IMR-90 (cell line): ENCODE results near the gene NQO2. TPM values are rescaled to one million over a fixed set of nuclear protein-coding genes. Genes with fewer than 3 reads are reported as not detected.
A peak's percentile ranks its signal among the peaks of the same experiment; 100 is the strongest.

Experiments used
- ATAC-seq: fragments of 200-7000 bp; cut with Tn5 transposase; 2 replicates; pipeline ENCODE4 v1.9.1; 2020; ENCODE audit warnings: low read depth, mild to moderate bottlenecking, moderate library complexity
- BruUV-seq: library from RNA; stranded (reverse); fragments of 400-500 nt; replicated peaks from 2 replicates; lab custom pipeline; 2021; lab: Mats Ljungman, UMichigan
- CTCF ChIA-PET: fragments of 300-600 bp; formaldehyde crosslinking; extraction: SDS; loops from one replicate; lab custom pipeline; 2021; ENCODE audit warnings: antibody characterized with exemption; lab: Yijun Ruan, JAX
- POLR2A ChIA-PET: fragments of 300-600 bp; sonication (Branson Sonifier 250); formaldehyde crosslinking; loops from one replicate; lab custom pipeline; 2022; ENCODE audit warnings: antibody characterized with exemption; ENCODE audit not compliant: unreplicated experiment; lab: Charles Lee
- DNase-seq: peaks from one replicate; pipeline ENCODE4 v3.0.0; 2013
- H2AFZ ChIP-seq: replicated peaks from 2 replicates; pipeline ENCODE3; 2013; ENCODE audit warnings: low read length, mild to moderate bottlenecking; ENCODE audit not compliant: poor library complexity
- H2AK5ac ChIP-seq: 2 replicates; pipeline ENCODE4 v1.6.1; 2013; ENCODE audit warnings: low read depth, low read length, inconsistent platforms
- H2AK9ac ChIP-seq: replicated peaks from 2 replicates; pipeline ENCODE3; 2013; ENCODE audit warnings: mild to moderate bottlenecking, low read depth, low read length, moderate library complexity; ENCODE audit not compliant: poor library complexity
- H2BK120ac ChIP-seq: 2 replicates; pipeline ENCODE4 v1.6.1; 2013; ENCODE audit warnings: low read depth, low read length, inconsistent platforms
- H2BK15ac ChIP-seq: 3 replicates; pipeline ENCODE4 v1.6.1; 2013; ENCODE audit warnings: low read depth, low read length, inconsistent platforms
- H2BK20ac ChIP-seq: 2 replicates; pipeline ENCODE4 v1.6.1; 2013; ENCODE audit warnings: low read depth, mild to moderate bottlenecking, inconsistent platforms, low read length, moderate library complexity
- H2BK5ac ChIP-seq: 2 replicates; pipeline ENCODE4 v1.6.1; 2013; ENCODE audit warnings: mild to moderate bottlenecking, low read depth, low read length, inconsistent platforms; ENCODE audit not compliant: poor library complexity, severe bottlenecking
- H3K14ac ChIP-seq: replicated peaks from 2 replicates; pipeline ENCODE4 v1.6.1; 2013; ENCODE audit warnings: low read depth, low read length, inconsistent platforms
- H3K18ac ChIP-seq: 2 replicates; pipeline ENCODE4 v1.6.1; 2013; ENCODE audit warnings: low read depth, low read length, control low read depth
- H3K23ac ChIP-seq: 2 replicates; pipeline ENCODE4 v1.6.1; 2013; ENCODE audit warnings: low read depth, low read length, inconsistent platforms
- H3K27ac ChIP-seq: 2 replicates; pipeline ENCODE4 v1.5.1; 2013; ENCODE audit warnings: mild to moderate bottlenecking, control low read depth, low read length; ENCODE audit not compliant: insufficient read depth
- H3K27me3 ChIP-seq: 2 replicates; pipeline ENCODE4 v1.6.1; 2013; ENCODE audit warnings: low read length; ENCODE audit not compliant: control insufficient read depth, insufficient read depth
- H3K36me3 ChIP-seq: 2 replicates; pipeline ENCODE4 v1.6.1; 2013; ENCODE audit warnings: low read length, mixed read lengths; ENCODE audit not compliant: control insufficient read depth, insufficient read depth
- H3K4ac ChIP-seq: 2 replicates; pipeline ENCODE4 v1.6.1; 2013; ENCODE audit warnings: low read depth, low read length, inconsistent platforms
- H3K4me1 ChIP-seq: 2 replicates; pipeline ENCODE4 v1.6.1; 2013; ENCODE audit warnings: low read length, mixed read lengths; ENCODE audit not compliant: control insufficient read depth, insufficient read depth
- H3K4me2 ChIP-seq: 2 replicates; pipeline ENCODE4 v1.6.1; 2013; ENCODE audit warnings: low read depth, mild to moderate bottlenecking, control low read depth, low read length, moderate library complexity
- H3K4me3 ChIP-seq: 2 replicates; pipeline ENCODE4 v1.5.1; 2013; ENCODE audit warnings: low read depth, mild to moderate bottlenecking, control low read depth, low read length, moderate library complexity; ENCODE audit not compliant: insufficient read depth
- H3K56ac ChIP-seq: 2 replicates; pipeline ENCODE4 v1.6.1; 2013; ENCODE audit warnings: low read length, inconsistent platforms; ENCODE audit not compliant: insufficient read depth; ENCODE audit errors: extremely low read depth
- H3K79me1 ChIP-seq, 2 experiments: 2 replicates each; pipeline ENCODE4 v1.6.1; 2013; ENCODE audit warnings: low read length in 2 of 2, inconsistent platforms in 1 of 2, low read depth in 1 of 2
- H3K9ac ChIP-seq: 2 replicates; pipeline ENCODE4 v1.6.1; 2013; ENCODE audit warnings: low read depth, low read length, control low read depth
- H3K9me1 ChIP-seq: 2 replicates; pipeline ENCODE4 v1.6.1; 2013; ENCODE audit warnings: low read length, inconsistent platforms; ENCODE audit not compliant: insufficient read depth
- H3K9me3 ChIP-seq: 2 replicates; pipeline ENCODE4 v1.6.1; 2013; ENCODE audit warnings: low read length; ENCODE audit not compliant: control insufficient read depth, insufficient read depth
- H4K20me1 ChIP-seq: 2 replicates; pipeline ENCODE4 v1.6.1; 2013; ENCODE audit warnings: low read length, inconsistent platforms; ENCODE audit not compliant: insufficient read depth
- H4K5ac ChIP-seq: 2 replicates; pipeline ENCODE4 v1.6.1; 2013; ENCODE audit warnings: mild to moderate bottlenecking, low read depth, low read length, control low read depth
- H4K8ac ChIP-seq, 2 experiments: 2 replicates each; pipeline ENCODE4 v1.6.1; 2013; ENCODE audit warnings: low read depth in 2 of 2, low read length in 2 of 2, control low read depth in 1 of 2, inconsistent platforms in 1 of 2
- H4K91ac ChIP-seq: 2 replicates; pipeline ENCODE4 v1.6.1; 2013; ENCODE audit warnings: low read depth, low read length, inconsistent platforms; ENCODE audit not compliant: insufficient read depth
- CEBPB ChIP-seq: IDR thresholded peaks from 2 replicates; pipeline ENCODE4 v1.6.1; 2012; ENCODE audit warnings: low read depth, low read length, improper control_type of control experiment
- FOS ChIP-seq: fragments of 150-350 bp; IDR thresholded peaks from 2 replicates; pipeline ENCODE4 v1.6.1; 2016; ENCODE audit warnings: low read depth, low read length
- MXI1 ChIP-seq: IDR thresholded peaks from 2 replicates; pipeline ENCODE4 v1.6.1; 2012; ENCODE audit warnings: low read depth, mild to moderate bottlenecking, low read length, moderate library complexity, borderline replicate concordance
- RAD21 ChIP-seq: IDR thresholded peaks from 2 replicates; pipeline ENCODE4 v1.6.1; 2012; ENCODE audit warnings: low read length, improper control_type of control experiment
- RFX5 ChIP-seq: IDR thresholded peaks from 2 replicates; pipeline ENCODE4 v1.8.0; 2012; ENCODE audit warnings: low read depth, mild to moderate bottlenecking, low read length, moderate library complexity
- WGBS, 2 experiments: methylation state at CpG; one replicate each; pipeline versions ENCODE4 v1.1.5 to v1.1.7; 2013; ENCODE audit warnings: missing lambda C conversion rate in 2 of 2; ENCODE audit not compliant: insufficient read length in 1 of 2; ENCODE audit errors: extremely low coverage in 2 of 2; 5-methylcytosine and 5-hydroxymethylcytosine counted together
- dilution Hi-C: fragments of 300-500 bp; cut with HindIII; formaldehyde crosslinking; loops from one replicate; pipeline ENCODE4 v1.14.3; 2018; ENCODE audit warnings: low sequenced_read_pairs; ENCODE audit not compliant: unreplicated experiment
- in situ Hi-C: fragments of 300-500 bp; cut with MboI; formaldehyde crosslinking; loops from 3 replicates; pipeline ENCODE4 v1.14.3; 2019; ENCODE audit warnings: low sequenced_read_pairs, inconsistent platforms, mixed read lengths
- intact Hi-C: fragments of 100-400 bp; cut with micrococcal nuclease; formaldehyde crosslinking; loops from 2 replicates; pipeline ENCODE4 v1.10.0; 2022
- polyA plus RNA-seq, 3 experiments: library from polyadenylated mRNA; depleted of rRNA; stranded (reverse); fragments of >200 nt; gene quantifications; 2 replicates each; pipeline ENCODE4 v1.2.3, GENCODE V29; 2012; ENCODE audit warnings: low replicate concordance in 1 of 3
- total RNA-seq: library from RNA; depleted of rRNA; stranded (reverse); fragments of >200 nt; gene quantifications from 2 replicates; pipeline ENCODE4 v1.2.3, GENCODE V29; 2012
- TF ChIP-seq, protein P1 (sequence below): conservative IDR thresholded peaks from 2 replicates; pipeline ENCODE4 v1.5.1; 2012; ENCODE audit warnings: mild to moderate bottlenecking, low read depth, low read length, improper control_type of control experiment

NQO2 gene
- total and polyA plus RNA-seq, 2 of the 4 experiments (the other 2 are of a cell fraction) = 42.5 to 72.1 TPM

DNA sequence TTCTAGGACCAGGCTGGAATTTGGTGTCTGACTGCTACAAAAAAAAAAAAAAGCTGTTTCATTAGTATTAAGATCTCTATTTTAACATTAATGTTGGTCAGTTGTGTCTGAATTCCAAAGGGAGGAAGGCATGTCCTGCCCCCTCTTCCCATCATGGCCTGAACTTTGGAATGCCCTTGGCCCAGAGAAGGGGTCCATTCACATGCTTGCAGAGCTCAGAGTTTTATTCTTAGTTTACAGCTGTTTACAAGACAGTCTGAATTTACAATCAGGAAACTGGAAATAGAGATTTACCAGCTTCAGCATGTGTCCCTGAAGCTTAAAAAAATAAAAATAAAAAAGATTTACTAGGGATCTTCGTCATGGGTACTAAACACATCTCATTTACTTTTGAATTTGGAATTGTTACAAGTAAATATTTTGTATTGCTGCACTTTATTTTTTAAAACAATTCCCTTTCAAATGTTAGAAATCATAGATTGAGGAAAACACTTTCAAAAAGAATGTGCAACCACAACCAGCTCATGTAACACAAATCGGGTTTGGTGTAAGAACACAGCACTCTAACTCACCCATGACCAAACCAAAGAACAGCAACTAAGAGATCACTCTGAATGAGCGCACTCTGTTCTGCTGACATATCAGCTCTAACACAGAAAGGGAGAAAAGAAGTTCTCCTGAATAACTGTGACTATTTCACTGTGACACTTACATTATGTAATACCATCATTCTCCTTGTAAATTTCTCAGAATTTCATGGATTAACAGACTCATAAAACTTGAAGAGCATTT is 21.7 kb upstream of the NQO2 start (continued):
- TF ChIP-seq, protein P1, sequence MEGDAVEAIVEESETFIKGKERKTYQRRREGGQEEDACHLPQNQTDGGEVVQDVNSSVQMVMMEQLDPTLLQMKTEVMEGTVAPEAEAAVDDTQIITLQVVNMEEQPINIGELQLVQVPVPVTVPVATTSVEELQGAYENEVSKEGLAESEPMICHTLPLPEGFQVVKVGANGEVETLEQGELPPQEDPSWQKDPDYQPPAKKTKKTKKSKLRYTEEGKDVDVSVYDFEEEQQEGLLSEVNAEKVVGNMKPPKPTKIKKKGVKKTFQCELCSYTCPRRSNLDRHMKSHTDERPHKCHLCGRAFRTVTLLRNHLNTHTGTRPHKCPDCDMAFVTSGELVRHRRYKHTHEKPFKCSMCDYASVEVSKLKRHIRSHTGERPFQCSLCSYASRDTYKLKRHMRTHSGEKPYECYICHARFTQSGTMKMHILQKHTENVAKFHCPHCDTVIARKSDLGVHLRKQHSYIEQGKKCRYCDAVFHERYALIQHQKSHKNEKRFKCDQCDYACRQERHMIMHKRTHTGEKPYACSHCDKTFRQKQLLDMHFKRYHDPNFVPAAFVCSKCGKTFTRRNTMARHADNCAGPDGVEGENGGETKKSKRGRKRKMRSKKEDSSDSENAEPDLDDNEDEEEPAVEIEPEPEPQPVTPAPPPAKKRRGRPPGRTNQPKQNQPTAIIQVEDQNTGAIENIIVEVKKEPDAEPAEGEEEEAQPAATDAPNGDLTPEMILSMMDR = no peak
- no peak for TF ChIP-seq CEBPB

DNA sequence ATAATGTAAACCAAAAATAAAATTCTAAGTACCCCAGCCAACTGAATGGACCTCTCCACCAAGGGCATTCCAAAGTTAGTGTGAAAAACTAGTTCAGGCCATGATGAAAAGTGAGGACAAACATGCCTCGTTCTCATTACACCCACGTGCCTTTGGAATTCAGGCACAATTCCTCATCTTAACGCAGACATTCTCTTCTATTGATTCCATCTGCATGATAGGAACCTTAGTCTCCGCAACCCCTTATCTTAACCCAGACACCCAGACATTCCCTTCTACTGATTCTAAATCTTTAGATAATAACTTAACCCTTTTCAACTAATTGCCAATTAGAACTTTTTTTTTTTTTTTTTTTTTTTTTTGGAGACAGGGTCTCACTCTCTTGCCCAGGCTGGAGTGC is 20.8 kb upstream of the NQO2 start:
- H2AK5ac ChIP-seq = peak overlapping the region; percentile 84; the same call in 1 of the 2 replicates
- no peak overlapping the region for H3K27ac ChIP-seq
- no peaks in the 10 kb centered on the region for H3K9me3 ChIP-seq
- intact Hi-C loops (no loop called here), dilution Hi-C loops (no loop called here), in situ Hi-C loops (no loop called here)
- no peak overlapping the region for H2BK5ac ChIP-seq
- no peak overlapping the region for H3K4me2 ChIP-seq
- POLR2A ChIA-PET = no interaction called here
- H2BK20ac ChIP-seq = no peak overlapping the region
- H2BK15ac ChIP-seq = 0 out of 3 replicates have a peak overlapping the region, but pooled peaks have one; percentile 60
- no peaks in the 10 kb centered on the region for H4K20me1 ChIP-seq
- no peak for ATAC-seq
- H3K79me1 ChIP-seq = no peaks in the 10 kb centered on the region
- no peak for DNase-seq
- H2BK120ac ChIP-seq = no peak overlapping the region
- H2AFZ ChIP-seq = no peak overlapping the region
- TF ChIP-seq, protein P1 = no peak
- TF ChIP-seq RFX5 (no peak), RAD21 (no peak), FOS (no peak), MXI1 (no peak)
- peaks cover 5% of the 10 kb centered on the region for H3K9me1 ChIP-seq
- WGBS, 2 experiments = no CpG with 5 or more reads among the region's 4 CpGs
- H3K36me3 ChIP-seq = no peaks in the 10 kb centered on the region
- no peak overlapping the region for H3K23ac ChIP-seq
- no peak overlapping the region for H2AK9ac ChIP-seq
- H4K91ac ChIP-seq = no peak overlapping the region
- no peak overlapping the region for H3K4me3 ChIP-seq
- peak overlapping the region; percentile 35; the same call in 1 of the 2 replicates for H3K18ac ChIP-seq
- H3K56ac ChIP-seq = no peak overlapping the region
- H3K27me3 ChIP-seq = no peaks in the 10 kb centered on the region
- H3K4me1 ChIP-seq = peaks cover 16% of the 10 kb centered on the region
- H4K5ac ChIP-seq = no peak overlapping the region
- BruUV-seq = no TSS peak
- CTCF ChIA-PET = no interaction called here
- H4K8ac ChIP-seq = no peak overlapping the region
- no peak overlapping the region; the same call in 1 of the 2 replicates for H3K14ac ChIP-seq
- no peak overlapping the region for H3K9ac ChIP-seq
- H3K4ac ChIP-seq = no peak overlapping the region
